ENCODE results near the gene SCAF1.

GRCh38 chr19:49676136-49676783 is 34.3 kb downstream of the SCAF1 start:
- TF ChIP-seq, protein P1, sequence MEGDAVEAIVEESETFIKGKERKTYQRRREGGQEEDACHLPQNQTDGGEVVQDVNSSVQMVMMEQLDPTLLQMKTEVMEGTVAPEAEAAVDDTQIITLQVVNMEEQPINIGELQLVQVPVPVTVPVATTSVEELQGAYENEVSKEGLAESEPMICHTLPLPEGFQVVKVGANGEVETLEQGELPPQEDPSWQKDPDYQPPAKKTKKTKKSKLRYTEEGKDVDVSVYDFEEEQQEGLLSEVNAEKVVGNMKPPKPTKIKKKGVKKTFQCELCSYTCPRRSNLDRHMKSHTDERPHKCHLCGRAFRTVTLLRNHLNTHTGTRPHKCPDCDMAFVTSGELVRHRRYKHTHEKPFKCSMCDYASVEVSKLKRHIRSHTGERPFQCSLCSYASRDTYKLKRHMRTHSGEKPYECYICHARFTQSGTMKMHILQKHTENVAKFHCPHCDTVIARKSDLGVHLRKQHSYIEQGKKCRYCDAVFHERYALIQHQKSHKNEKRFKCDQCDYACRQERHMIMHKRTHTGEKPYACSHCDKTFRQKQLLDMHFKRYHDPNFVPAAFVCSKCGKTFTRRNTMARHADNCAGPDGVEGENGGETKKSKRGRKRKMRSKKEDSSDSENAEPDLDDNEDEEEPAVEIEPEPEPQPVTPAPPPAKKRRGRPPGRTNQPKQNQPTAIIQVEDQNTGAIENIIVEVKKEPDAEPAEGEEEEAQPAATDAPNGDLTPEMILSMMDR (IDR thresholded peaks at IDR 0.05): no peak
- TF ChIP-seq EZH2 (IDR thresholded peaks at IDR 0.05; ENCODE audit: borderline replicate concordance, insufficient read depth, low read depth, low read length, poor library complexity, severe bottlenecking): no peak
